HepG2 (cell line): ENCODE results near the gene ORC2. TPM values are rescaled to one million over a fixed set of nuclear protein-coding genes. Genes with fewer than 3 reads are reported as not detected.
A peak's percentile ranks its signal among the peaks of the same experiment; 100 is the strongest.

Experiments used
- CEBPB ChIP-seq: IDR thresholded peaks from 2 replicates; pipeline ENCODE4 v1.6.1; 2011; ENCODE audit warnings: low read depth, low read length, improper control_type of control experiment, borderline replicate concordance
- FOSL1 ChIP-seq: sonication (generic); formaldehyde crosslinking; IDR thresholded peaks from 2 replicates; pipeline ENCODE4 v1.9.0; 2021; ENCODE audit warnings: missing genetic modification reagents, borderline replicate concordance
- FOSL2 ChIP-seq: sonication (generic); formaldehyde crosslinking; IDR thresholded peaks from 2 replicates; pipeline ENCODE4 v1.4.0; 2020; ENCODE audit warnings: missing genetic modification reagents
- HMG20B ChIP-seq: conservative IDR thresholded peaks from 2 replicates; pipeline ENCODE4 v1.6.1; 2016; ENCODE audit warnings: missing genetic modification reagents, missing compliant biosample characterization
- HNRNPL ChIP-seq: fragments of 200-400 bp; formaldehyde crosslinking; IDR thresholded peaks from 2 replicates; pipeline ENCODE4 v1.6.1; 2017; ENCODE audit warnings: mild to moderate bottlenecking, low read depth, low read length
- MAZ ChIP-seq, 2 experiments: sonication (generic) in 1 of 2; formaldehyde crosslinking in 1 of 2; IDR thresholded peaks; 2 replicates each; pipeline versions ENCODE4 v1.5.0 to v1.6.1; 2012 to 2020; ENCODE audit warnings: low read depth in 2 of 2, mild to moderate bottlenecking in 2 of 2, borderline replicate concordance in 1 of 2, improper control_type of control experiment in 1 of 2, low read length in 1 of 2, missing genetic modification reagents in 1 of 2, moderate library complexity in 1 of 2
- SMAD9 ChIP-seq: sonication (generic); formaldehyde crosslinking; IDR thresholded peaks from 2 replicates; pipeline ENCODE4 v1.5.1; 2020; ENCODE audit warnings: mild to moderate bottlenecking, missing genetic modification reagents
- ZFX ChIP-seq: sonication (generic); formaldehyde crosslinking; IDR thresholded peaks from 2 replicates; pipeline ENCODE4 v1.4.0; 2020; ENCODE audit warnings: mild to moderate bottlenecking, low read depth, missing genetic modification reagents, moderate library complexity
- ZNF614 ChIP-seq: IDR thresholded peaks from 2 replicates; pipeline ENCODE4 v1.6.1; 2018; ENCODE audit warnings: missing biosample characterization, missing genetic modification reagents, inconsistent platforms, borderline replicate concordance
- ZNF615 ChIP-seq: sonication (generic); formaldehyde crosslinking; IDR thresholded peaks from 2 replicates; pipeline ENCODE4 v1.5.0; 2020; ENCODE audit warnings: mild to moderate bottlenecking, missing genetic modification reagents, borderline replicate concordance
- polyA plus RNA-seq, 8 experiments: library from polyadenylated mRNA; depleted of rRNA in 3 of 8; stranded (reverse) in 7 of 8; unstranded in 1 of 8; fragments of >200 nt; fragmentation: Illumina TruSeq in 4 of 8; extraction: Trizol in 4 of 8; gene quantifications; 2 replicates each; pipeline versions ENCODE4 v1.2.1 to v1.2.3, GENCODE V29; 2011 to 2016; ENCODE audit warnings: low read depth in 4 of 8, missing spikeins in 1 of 8, mixed read lengths in 1 of 8; ENCODE audit not compliant: insufficient read depth in 1 of 8
- total RNA-seq, 5 experiments: library from RNA; depleted of rRNA; stranded (reverse); fragments of >200 nt; fragmentation: Illumina TruSeq; extraction: Trizol; gene quantifications; 2 replicates each; pipeline ENCODE4 v1.2.3, GENCODE V29; 2016; ENCODE audit warnings: low read depth in 1 of 5
- TF ChIP-seq, protein P1 (sequence below): sonication (generic); formaldehyde crosslinking; IDR thresholded peaks from 2 replicates; pipeline ENCODE4 v1.5.0; 2020; ENCODE audit warnings: missing genetic modification reagents, mild to moderate bottlenecking, borderline replicate concordance
- TF ChIP-seq, protein P2 (sequence below): sonication (generic); formaldehyde crosslinking; IDR thresholded peaks from 2 replicates; pipeline ENCODE4 v1.5.0; 2020; ENCODE audit warnings: missing genetic modification reagents
- TF ChIP-seq, protein P3 (sequence below): IDR thresholded peaks from 2 replicates; pipeline ENCODE4 v1.4.0; 2020; ENCODE audit warnings: mild to moderate bottlenecking, missing genetic modification reagents
- TF ChIP-seq, protein P4 (sequence below): sonication (generic); formaldehyde crosslinking; IDR thresholded peaks from 2 replicates; pipeline ENCODE4 v1.4.0; 2020; ENCODE audit warnings: missing genetic modification reagents
- TF ChIP-seq, protein P5 (sequence below): IDR thresholded peaks from 2 replicates; pipeline ENCODE4 v1.6.1; 2018; ENCODE audit warnings: missing genetic modification reagents, mild to moderate bottlenecking, missing compliant biosample characterization
- TF ChIP-seq, protein P6 (sequence below): sonication (generic); formaldehyde crosslinking; IDR thresholded peaks from 2 replicates; pipeline ENCODE4 v1.5.1; 2020; ENCODE audit warnings: mild to moderate bottlenecking, missing genetic modification reagents

Gene ORC2
- total and polyA plus RNA-seq, 2 of the 13 experiments (the other 11 are each of a cell fraction or from before 2014, with no cell fraction given), result 19.3 to 73.5 TPM

DNA sequence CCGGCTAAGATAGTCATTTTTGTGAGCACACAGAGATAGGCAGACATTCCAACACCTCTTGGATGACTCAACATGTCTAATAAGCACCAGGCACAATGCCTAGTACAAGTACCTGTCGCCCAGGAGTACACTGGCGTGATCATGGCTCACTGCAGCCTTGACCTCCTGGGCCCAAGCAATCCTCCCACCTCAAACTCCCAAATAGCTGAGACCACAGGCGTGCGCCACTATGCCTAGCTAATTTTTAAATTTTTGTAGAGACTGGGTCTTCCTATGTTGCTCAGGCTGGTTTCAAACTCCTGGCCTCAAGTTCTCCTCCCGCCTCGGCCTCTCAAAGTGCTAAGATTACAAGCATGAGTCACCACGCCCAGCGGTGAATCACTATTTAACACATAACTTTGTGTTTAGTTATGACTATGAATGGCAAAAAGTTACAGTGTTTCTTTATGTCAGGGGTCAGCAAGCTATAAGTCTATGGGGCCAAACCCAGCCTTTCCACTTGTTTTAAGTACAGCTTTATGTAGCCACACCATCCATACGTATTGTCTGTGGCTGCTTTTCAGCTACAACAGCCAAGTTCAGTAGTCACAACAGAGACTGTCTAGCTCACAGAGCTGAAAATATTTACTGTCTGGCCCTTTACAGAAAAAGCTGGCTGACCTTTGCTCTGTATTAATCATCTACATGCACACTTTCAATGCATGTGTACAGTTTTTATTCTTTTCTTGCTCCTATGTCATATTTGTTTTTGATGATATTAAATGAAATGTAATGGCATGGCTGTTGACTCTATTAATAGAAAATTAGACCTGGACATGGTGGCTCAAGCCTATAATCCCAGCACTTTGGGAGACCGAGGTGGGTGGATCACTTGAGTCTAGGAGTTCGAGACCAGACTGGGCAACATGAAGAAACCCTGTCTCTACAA, 18.7 kb downstream of the ORC2 start (continued):
- TF ChIP-seq, protein P1, sequence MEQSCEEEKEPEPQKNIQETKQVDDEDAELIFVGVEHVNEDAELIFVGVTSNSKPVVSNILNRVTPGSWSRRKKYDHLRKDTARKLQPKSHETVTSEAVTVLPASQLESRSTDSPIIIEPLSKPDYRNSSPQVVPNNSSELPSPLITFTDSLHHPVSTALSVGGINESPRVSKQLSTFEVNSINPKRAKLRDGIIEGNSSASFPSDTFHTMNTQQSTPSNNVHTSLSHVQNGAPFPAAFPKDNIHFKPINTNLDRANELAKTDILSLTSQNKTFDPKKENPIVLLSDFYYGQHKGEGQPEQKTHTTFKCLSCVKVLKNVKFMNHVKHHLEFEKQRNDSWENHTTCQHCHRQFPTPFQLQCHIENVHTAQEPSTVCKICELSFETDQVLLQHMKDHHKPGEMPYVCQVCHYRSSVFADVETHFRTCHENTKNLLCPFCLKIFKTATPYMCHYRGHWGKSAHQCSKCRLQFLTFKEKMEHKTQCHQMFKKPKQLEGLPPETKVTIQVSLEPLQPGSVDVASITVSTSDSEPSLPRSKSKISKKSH (CRISPR knock-in tag), result no peak
- TF ChIP-seq FOSL1 (CRISPR knock-in tag) (peak; percentile 40; the same call in 1 of the 2 replicates), SMAD9 (no peak), ZFX (CRISPR knock-in tag) (0 out of 2 replicates have a peak, but pooled peaks have one; percentile 18), HNRNPL (no peak), ZNF615 (CRISPR knock-in tag) (no peak), ZNF614 (CRISPR knock-in tag) (peak; percentile 24; the same call in 1 of the 2 replicates), MAZ (IDR thresholded peaks at IDR 0.05; ENCODE audit: borderline replicate concordance, low read depth, low read length) (no peak), MAZ (CRISPR knock-in tag; IDR thresholded peaks at IDR 0.05; ENCODE audit: low read depth) (no peak), HMG20B (CRISPR knock-in tag) (no peak), FOSL2 (CRISPR knock-in tag) (peak; percentile 96), CEBPB (no peak)
- TF ChIP-seq, protein P2, sequence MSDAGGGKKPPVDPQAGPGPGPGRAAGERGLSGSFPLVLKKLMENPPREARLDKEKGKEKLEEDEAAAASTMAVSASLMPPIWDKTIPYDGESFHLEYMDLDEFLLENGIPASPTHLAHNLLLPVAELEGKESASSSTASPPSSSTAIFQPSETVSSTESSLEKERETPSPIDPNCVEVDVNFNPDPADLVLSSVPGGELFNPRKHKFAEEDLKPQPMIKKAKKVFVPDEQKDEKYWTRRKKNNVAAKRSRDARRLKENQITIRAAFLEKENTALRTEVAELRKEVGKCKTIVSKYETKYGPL (CRISPR knock-in tag), result no peak
- TF ChIP-seq, protein P3, sequence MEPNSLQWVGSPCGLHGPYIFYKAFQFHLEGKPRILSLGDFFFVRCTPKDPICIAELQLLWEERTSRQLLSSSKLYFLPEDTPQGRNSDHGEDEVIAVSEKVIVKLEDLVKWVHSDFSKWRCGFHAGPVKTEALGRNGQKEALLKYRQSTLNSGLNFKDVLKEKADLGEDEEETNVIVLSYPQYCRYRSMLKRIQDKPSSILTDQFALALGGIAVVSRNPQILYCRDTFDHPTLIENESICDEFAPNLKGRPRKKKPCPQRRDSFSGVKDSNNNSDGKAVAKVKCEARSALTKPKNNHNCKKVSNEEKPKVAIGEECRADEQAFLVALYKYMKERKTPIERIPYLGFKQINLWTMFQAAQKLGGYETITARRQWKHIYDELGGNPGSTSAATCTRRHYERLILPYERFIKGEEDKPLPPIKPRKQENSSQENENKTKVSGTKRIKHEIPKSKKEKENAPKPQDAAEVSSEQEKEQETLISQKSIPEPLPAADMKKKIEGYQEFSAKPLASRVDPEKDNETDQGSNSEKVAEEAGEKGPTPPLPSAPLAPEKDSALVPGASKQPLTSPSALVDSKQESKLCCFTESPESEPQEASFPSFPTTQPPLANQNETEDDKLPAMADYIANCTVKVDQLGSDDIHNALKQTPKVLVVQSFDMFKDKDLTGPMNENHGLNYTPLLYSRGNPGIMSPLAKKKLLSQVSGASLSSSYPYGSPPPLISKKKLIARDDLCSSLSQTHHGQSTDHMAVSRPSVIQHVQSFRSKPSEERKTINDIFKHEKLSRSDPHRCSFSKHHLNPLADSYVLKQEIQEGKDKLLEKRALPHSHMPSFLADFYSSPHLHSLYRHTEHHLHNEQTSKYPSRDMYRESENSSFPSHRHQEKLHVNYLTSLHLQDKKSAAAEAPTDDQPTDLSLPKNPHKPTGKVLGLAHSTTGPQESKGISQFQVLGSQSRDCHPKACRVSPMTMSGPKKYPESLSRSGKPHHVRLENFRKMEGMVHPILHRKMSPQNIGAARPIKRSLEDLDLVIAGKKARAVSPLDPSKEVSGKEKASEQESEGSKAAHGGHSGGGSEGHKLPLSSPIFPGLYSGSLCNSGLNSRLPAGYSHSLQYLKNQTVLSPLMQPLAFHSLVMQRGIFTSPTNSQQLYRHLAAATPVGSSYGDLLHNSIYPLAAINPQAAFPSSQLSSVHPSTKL (CRISPR knock-in tag), result peak; percentile 79
- TF ChIP-seq, protein P4, sequence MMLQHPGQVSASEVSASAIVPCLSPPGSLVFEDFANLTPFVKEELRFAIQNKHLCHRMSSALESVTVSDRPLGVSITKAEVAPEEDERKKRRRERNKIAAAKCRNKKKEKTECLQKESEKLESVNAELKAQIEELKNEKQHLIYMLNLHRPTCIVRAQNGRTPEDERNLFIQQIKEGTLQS (CRISPR knock-in tag), result peak; percentile 53; the same call in 1 of the 2 replicates
- TF ChIP-seq, protein P5, sequence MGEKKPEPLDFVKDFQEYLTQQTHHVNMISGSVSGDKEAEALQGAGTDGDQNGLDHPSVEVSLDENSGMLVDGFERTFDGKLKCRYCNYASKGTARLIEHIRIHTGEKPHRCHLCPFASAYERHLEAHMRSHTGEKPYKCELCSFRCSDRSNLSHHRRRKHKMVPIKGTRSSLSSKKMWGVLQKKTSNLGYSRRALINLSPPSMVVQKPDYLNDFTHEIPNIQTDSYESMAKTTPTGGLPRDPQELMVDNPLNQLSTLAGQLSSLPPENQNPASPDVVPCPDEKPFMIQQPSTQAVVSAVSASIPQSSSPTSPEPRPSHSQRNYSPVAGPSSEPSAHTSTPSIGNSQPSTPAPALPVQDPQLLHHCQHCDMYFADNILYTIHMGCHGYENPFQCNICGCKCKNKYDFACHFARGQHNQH (CRISPR knock-in tag), result 0 out of 2 replicates have a peak, but pooled peaks have one; percentile 34
- TF ChIP-seq, protein P6, sequence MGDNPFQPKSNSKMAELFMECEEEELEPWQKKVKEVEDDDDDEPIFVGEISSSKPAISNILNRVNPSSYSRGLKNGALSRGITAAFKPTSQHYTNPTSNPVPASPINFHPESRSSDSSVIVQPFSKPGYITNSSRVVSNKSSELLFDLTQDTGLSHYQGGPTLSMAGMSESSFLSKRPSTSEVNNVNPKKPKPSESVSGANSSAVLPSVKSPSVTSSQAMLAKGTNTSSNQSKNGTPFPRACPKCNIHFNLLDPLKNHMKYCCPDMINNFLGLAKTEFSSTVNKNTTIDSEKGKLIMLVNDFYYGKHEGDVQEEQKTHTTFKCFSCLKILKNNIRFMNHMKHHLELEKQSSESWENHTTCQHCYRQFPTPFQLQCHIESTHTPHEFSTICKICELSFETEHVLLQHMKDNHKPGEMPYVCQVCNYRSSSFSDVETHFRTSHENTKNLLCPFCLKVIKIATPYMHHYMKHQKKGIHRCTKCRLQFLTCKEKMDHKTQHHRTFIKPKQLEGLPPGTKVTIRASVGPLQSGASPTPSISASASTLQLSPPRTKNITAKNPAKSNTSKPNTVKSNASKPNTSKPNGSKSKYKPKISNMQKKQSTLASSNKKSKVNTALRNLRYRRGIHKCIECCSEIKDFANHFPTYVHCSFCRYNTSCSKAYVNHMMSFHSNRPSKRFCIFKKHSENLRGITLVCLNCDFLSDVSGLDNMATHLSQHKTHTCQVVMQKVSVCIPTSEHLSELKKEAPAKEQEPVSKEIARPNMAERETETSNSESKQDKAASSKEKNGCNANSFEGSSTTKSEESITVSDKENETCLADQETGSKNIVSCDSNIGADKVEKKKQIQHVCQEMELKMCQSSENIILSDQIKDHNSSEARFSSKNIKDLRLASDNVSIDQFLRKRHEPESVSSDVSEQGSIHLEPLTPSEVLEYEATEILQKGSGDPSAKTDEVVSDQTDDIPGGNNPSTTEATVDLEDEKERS (CRISPR knock-in tag), result no peak
